CD4-positive, alpha-beta T cell treated with Interleukin-15 for 4 hours (primary cell): ENCODE data around the gene CYP2A6.

Experiments used
- DNase-seq: peaks from one replicate; pipeline ENCODE4 v3.0.0-alpha.2; 2020; ENCODE audit warnings: low spot score

Gene CYP2A6

GRCh38 chr19:40801426-40802299 is 48.6 kb downstream of the CYP2A6 start:
- no peak for DNase-seq

DNA sequence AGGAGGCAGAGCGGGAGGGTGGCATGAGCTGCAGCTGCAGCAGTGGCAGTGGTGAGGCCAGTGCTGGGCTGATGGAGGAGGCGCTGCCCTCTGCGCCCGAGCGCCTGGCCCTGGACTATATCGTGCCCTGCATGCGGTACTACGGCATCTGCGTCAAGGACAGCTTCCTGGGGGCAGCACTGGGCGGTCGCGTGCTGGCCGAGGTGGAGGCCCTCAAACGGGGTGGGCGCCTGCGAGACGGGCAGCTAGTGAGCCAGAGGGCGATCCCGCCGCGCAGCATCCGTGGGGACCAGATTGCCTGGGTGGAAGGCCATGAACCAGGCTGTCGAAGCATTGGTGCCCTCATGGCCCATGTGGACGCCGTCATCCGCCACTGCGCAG is 49.3 kb downstream of the CYP2A6 start:
- DNase-seq: no peak

- DNase-seq: no peak
These were observed 49.8 kb downstream of the CYP2A6 start for GRCh38 chr19:40800339-40800996.

GRCh38 chr19:40799558-40800338 is 50.5 kb downstream of the CYP2A6 start:
- DNase-seq: no peak

DNA sequence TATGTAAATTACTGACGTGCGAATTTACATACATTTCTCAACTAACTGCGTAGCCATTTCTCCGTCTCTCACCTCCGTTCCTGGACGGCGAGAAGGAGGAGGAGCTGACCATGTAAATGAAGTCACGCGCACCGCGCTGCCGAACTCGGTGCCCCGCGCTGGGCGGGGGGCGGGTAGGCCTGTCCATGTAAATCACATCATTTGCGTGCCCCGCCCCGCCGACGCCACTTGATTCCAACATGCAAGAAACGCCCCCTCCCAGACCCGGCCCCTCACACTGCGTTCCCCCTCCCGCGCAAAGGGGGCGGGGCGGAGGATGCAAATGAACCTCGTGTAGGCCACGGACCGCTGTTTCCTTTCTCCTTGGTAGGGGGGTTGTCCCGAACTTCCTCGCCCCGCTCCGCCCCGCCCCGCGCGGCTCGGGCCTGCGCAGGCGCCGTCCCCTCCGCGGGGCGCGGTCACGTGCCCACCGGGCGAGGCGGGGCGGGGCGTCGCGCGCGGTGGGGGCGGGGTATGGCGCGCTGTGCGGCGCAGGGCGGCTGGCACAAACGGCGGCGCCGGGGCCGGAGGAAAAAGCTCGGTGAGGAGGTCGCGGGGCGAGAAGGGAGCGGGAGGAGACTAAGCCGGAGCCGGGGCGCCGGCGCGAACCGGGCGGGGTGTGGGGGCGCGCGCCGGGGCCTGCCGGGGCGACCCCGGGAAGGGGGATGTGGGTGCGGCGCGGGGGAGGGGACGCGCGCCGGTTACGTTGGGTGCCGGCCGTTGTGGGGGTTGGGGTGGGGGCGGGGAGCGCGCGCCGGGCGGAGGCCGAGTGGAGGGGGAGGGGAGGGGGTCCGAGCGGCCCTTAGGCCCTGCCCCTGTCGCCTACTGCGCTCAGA is 51.3 kb downstream of the CYP2A6 start, which contains the start of gene EGLN2:
Gene EGLN2, plus strand, starts transcription at position 509 of the 875 bp plus-strand sequence. CDS start 1,382 bp downstream, outside the sequence.
- peak; percentile 100 for DNase-seq

DNA sequence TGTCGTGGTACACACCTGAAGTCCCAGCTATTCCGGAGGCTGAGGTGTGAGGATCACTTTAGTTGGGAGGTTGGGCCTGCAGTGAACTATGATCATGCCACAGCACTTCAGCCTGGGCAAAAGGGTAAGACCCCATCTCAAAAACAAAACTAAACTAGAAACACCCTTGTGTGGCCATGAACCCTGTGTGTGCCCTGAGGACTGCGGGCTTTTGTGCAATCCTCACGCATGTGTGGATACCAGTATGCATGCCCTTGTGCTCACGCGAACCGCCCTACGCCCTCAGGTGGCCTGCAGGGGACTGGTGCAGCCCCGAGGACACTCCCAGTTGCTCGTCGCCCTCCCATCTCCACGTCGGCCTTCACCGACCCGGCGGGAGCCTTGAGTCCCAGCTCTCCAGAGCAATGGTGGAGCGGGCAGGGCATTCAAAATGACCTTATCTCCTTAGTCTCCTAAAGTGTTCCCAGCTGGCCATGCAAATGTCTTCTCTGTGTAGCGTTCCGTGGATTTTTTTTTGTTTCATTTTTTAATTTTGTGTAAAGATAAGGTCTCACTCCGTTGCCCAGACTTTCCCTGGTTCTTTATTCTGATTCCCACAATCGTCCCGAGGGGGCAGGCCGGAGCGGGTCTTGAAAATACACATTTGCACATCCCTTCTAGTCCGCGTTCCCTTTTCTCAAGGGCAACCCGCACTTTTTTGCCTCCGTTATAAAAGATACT is 52.1 kb downstream of the CYP2A6 start:
- peak; percentile 69 for DNase-seq

DNA sequence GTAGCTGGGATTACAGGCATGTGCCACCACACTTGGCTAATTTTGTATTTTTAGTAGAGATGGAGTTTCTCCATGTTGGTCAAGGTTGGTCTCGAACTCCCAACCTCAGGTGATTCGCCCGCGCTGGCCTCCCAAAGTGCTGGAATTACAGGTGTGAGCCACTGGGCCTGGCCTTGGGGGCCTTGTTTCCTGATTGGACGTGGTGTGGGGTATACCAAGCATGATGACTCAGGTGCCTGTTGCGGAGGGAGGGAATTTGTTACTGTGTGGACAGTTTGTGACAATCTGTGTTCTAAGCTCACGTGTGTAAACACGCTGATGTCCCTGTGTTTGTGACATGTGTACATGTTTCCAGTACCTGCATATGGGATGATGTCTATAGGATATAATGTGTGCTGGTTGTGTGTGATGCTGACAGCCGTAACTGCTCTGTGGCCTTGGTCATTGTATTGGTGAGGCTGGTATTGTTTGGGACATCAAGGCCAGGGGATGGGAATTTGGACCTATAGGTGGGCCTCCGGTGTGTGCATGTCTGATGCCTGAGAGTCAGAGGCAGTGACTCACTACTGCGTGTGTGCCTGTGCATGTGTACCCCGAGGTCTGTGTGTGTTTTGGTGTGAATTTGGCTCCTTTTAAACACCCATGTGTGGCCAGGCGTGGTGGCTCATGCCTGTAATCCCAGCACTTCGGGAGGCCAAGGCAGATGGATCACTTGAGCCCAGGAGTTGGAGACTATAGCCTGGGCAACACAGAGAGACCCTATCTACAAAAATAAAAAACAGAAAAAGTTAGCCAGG is 52.9 kb downstream of the CYP2A6 start:
- no peak for DNase-seq
